Measurements from ENCODE around the gene PRR29.
"Not testable (repeated sequence)": the region's sequence is repeated elsewhere in the genome, so short reads cannot be mapped to it uniquely, and the experiment has no call there.

The PRR29 gene

DNA sequence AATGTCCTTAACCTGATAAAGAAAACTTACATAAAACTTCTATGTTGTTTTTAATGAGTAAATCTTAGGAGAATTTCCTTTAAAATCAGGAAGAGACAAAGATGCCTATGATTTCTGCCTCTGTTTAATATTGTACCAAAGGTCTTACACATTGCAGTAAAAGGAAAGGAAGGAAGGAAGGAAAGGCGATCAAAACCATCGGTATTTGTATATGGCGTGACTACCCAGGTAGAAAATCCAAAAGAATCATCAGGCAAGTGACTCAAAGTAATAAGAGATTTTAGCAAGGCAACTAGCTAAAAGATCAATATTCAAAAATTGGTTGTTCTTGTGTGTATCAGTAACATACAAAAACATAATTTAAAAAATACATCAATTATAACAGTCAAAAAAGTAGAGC is 18.8 kb downstream of the PRR29 start:
- DNase-seq: no peak

DNA sequence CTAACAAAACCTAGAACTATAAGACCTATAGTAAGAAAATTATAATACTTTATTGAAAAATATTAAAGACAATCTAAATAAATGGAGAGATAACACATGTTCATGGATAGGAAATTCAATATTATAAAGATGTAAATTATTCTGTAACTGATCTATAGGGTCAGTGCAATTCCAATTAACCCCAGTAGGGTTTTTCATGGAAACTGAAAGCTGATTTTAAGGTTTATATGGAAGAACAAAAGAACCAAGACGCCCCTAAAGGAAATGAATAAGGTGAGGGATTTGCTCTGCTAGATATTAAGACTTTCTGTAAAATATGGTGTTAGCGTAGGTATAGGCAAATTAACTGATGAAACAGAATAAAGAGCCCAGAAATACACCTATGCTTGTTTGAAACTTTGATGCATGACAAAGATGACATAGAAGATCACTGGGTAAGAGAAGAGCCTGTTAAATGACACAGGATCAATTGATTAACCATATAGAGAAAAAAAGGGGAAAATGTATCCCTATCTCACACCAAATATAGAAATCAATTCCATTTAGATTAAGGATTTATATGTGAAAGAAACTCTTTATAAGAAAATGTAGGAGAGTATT is 19.3 kb downstream of the PRR29 start:
- DNase-seq: no peak

DNA sequence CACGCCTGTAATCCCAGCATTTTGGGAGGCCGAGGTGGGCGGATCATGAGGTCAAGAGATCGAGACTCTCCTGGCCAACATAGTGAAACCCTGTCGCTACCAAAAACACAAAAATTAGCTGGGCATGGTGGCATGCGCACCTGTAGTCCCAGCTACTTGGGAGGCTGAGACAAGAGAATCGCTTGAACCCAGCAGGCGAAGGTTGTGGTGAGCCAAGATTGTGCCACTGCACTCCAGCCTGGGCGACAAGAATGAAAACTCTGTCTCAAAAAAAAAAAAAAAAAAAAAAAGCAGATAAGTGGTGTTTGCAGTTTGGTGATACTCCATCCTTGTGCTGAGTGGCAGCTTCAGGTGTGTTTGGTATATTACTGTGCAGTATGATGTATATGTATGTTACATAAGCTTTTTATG is 21.4 kb downstream of the PRR29 start:
- not testable (repeated sequence) for DNase-seq

DNA sequence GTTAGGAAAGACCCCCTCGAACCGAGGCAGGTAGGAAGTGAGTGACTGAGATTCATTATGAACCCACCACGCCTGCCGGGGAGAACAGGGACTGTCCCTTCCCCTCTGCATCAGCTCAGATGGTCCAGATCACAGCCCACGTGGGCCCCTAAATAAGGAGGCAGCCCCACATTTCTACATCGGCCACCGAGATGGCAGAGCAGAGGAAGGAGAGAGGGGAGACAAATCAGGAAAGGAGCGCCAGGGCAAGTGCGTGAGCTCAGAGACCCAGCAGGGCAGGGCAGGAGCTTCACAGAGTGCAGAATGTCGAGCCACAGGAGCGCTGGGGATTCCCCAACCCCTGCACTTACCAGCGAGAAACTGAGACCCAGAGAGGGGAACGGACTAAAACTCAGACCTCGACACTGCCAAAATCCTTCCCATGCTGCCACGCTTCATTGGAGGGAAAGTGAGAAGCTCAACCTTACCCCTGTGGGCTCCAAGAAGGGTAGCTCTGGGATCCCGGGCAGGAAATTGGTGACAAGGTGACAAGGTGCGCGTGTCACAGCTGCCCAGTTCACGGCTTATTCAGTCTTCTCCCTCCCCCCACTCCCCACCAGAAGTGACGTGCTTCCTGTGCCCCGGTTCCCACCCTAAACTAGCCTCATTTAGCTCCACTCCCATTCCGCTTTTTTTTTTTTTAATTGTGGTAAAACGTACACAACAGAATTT is 22.1 kb downstream of the PRR29 start, which contains the start of gene ICAM2:
Gene ICAM2, minus strand, starts transcription at position 578 of the 711 bp plus-strand sequence. CDS start 13,942 bp downstream, outside the sequence.
- peak; percentile 36 for DNase-seq

DNA sequence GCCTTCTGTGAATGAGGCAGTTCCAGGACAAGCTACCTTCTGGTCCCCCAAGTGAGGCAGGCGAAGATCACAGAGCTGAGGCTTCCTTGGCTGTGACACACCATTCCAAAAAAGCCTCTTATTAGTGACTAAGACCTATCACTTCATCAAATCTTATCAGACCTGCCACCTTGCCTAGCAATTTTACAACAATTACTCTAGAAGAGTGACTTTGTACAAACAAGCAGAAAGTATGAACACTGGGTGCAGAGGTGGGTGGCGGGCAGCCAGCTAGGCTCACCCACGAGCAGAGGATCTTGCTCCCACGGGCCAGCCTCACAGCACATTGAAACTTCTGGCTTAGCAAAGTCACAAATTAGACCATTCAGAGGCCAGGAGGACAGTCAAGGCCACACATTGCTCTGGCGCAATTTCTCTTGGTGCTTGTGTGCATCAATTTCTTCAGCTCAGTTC is 24.5 kb downstream of the PRR29 start:
- DNase-seq: no peak

DNA sequence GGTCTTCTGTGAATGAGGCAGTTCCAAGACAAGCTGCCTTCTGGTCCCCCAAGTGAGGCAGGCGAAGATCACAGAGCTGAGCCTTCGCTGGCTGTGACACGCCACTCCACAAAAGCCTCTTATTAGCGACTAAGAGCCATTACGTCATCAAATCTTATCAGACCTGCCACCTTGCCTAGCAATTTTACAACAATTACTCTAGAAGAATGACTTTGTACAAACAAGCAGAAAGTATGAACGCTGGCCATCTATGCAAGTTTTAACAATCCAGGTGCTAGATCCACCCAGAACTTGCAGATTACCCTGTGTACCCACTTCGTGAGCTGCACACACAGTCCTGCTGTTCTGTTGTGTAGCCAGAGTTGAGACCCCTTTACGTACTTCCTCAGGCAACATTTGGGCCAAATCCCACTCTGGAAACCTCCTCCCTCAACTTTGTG is 26.1 kb downstream of the PRR29 start:
- no peak for DNase-seq

DNA sequence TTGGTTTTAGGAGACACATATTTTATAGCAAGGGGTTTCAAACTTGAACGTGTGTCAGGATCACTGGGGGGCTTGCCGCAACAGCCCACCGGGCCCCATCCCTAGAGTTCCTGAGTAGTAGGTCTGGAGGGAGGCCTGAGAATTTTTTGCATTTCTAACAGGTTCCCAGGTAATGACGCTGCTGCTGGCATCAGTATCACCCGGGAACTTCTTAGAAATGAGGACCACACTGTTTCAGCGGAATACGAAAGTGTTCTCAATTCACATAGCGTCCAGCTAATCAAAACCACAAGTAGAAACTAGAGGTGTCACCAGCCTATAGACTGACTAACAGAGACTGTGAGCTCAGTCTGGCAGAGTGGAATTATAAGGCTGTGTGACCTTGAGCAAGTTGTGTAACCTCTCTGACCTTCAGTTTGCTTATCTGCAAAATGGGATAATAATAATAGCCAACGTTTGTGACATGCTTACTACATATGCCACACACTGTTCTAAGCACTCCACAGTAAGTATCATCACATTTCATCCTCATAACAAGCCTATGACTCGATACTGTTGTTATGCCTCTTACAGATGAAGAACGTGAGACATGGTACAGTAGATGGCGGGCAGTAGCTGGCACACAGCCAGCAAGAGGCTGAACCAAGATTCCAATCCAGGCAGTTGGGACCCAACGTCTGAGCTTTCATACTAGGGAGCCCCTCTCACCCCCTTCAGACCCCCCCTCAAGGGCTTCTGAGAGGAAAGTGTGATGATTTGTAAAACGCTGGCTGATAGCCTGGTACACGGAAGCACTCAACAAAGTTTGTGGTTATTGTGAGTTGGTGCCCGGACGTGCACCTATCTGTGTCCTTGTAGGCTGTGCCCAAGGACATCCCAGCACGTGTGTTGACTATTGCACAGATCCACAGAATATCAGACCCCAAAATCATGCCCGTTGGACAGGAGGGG is 26.9 kb downstream of the PRR29 start:
- no peak for DNase-seq

DNA sequence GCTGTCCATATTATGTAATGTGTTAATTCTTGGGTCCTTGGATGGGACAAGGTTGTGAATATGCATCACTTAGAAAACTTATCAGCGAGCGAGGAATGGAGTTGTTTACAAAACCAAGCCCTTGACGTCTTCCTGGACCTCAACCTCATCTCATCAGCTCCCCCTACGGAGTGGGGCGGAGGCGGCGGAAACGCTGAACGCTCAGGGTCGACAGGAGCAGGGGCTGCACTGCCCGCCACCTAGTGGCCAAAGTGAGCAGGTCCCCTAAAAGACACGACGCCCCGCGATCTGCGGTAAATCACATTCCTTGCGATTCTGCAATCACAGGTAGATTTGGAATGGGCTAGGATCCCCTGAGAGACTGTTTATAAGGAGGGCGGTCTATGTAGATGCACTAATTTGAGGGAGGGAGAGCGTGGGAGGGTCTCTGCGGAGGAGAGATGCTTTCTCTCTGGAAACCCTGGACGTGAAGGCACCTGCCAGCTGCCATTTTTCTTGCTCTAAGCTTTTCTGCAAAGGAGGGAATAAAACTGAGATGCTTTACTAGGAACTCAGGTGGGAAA is 27.7 kb downstream of the PRR29 start:
- DNase-seq: peak; percentile 71

DNA sequence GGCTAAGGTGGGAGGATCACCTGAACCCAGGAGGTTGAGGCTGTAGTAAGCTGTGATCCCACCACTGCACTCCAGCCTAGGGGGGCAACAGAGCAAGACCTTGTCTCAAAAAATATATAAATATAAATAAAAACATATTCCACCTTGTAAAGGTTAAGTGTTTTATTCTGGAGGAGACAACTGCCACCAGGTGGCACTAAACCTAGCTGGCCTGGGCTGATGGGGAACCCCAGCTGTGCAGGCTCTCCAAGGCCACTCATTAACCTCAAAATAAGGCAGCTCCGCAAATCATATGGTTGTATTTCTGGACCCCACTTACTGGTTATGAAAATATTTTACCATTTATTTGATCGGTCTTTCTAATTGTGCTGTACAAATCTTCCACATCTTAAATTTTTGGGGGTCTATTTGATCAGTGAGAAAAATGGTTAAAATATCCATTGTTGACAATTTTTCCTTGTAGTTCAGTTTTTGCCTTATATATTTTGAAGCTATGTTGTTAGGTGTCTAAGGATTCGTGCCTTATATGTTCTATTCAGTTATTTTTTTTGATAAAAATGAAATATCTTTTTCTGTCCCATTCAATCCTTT is 30.8 kb downstream of the PRR29 start:
- peak; percentile 53 for DNase-seq

DNA sequence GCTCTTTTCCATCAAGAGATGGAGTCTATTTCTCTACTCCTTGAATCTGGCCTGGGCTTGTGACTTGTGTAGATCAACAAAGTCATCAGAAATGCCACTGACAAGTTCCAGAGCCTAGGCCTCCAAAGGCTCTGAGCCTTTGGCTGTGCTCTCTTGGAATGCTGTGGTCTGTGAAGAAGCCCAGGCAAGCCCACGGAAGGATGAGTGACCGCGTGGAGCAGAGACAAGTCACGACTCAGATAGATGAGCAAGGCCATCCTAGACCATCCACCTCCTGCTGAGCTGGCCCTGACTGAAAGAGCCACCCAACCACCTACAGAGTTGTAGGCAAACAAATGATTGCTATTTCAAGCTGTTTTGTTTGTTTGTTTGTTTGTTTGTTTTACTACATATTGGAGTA is 33.9 kb downstream of the PRR29 start:
- no peak for DNase-seq

DNA sequence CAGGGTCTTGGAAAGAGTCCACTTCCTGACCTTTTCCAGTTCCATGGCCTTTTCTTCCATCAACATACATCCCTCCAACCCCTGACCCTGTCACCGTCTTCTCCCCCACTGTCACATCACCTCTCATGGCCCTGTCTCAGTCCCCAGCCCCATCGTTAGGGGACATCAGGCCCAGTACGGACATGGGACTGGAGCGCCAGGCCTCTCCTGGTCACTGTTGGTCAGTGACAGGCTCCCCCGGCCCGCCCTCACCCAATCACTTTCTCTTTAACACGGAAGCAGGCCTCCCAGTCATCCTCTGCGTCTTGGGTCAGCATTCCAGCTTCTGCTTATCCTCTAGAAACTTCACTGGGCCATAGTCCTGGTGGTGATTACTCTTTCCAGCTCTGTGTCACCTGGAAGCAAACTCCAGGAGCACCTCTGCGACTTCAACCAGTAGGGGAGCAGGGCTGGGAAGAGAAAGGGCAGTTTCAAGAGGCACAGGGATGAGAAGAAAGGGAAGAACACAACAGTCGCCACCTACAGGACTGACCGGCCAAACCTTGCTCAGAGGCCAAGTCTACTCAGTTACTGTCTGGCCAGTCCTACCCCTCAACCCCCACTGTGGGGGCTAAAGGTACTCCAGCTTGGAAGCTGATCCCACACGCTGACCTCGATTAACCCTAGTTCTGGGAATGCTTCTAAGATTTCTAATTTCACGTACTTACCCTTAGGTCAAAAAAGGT is 38.2 kb downstream of the PRR29 start:
- no peak for DNase-seq

DNA sequence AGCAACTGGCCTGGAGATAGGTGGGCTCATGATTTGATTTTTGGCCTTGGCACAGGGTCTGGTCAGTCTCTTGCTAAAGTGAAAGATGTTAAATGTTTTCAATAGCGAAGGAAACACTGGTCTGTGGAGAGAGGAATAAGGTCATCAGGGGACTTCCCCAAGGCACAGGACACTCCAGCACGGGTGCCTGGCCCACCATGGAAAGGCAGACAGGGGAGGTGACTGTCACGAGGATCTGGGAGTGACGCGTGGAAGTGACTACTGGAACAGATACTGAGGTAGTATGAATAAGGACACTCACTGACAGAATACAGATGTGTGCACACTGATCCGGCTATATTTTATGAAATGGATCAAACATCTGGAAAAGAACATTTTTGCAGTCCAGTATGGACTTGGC is 39.0 kb downstream of the PRR29 start:
- DNase-seq: no peak

DNA sequence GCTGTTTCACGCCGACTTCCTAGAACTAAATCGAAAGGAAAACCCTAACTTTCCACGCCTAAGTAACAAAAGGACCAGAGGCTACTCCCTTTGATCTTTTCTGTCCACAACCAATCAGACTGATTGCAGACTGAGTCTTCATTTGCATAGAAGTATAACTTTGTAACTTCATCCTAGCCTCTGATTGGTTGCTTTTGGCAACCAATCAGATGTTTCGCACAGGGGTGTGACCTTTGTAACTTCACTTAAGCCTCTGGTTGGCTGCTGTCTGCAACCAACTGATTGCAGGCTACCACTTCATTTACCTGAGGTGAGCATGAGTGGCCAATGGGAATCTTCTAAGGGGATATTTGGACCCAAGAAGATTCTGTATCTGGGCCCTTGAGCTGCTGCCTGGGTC is 39.7 kb downstream of the PRR29 start:
- no peak for DNase-seq

DNA sequence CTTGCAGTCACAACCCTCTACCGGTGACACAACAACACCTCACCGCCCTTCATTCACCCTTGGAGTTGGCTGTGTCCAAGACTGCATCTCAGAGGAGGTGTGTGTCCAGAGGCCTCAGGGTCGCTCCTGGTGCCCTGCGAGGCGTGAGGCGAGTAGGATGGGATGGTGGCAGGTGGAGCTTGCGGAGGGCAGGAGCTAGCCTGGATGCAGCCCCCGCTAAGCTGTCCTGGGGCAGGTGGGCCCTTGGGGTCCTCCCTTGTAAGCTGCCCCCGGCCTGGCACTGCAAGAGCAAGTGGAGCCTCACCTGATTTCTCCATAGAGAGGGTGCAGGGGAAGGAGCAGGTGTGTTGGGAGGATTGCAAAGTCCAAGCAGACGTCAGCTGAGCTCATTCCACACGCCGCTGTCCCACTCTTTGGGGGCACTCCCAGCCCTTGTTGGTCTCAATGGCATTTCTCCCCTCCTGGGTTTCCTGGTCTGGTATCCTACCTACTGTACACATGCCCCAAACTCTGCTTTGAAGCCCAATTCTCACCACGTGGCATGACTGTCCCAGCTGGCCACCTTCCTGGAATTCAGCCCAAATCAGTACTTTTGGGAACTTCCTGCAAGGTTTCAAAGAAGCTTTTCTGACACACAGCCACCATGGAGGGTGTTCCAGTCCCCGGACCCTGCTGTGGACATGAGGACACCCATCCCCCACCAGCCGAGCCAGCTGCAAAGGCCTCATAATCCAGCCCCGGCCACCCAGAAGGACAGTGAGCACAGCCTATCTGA is 40.4 kb downstream of the PRR29 start:
- DNase-seq: no peak

DNA sequence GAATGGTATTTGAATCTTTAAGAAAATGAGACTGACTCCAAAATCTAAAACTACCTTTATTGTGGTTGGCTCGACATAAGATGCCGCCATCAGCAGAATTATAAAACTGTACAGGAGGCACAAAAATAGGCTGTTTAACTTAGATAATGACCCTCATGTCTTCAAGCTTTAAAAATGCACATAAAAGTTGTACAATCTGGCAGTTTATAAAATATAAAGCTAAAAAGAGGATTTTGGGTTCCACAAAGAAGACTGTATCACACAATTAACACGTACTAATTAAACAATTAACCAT is 40.9 kb downstream of the PRR29 start:
- DNase-seq: no peak

DNA sequence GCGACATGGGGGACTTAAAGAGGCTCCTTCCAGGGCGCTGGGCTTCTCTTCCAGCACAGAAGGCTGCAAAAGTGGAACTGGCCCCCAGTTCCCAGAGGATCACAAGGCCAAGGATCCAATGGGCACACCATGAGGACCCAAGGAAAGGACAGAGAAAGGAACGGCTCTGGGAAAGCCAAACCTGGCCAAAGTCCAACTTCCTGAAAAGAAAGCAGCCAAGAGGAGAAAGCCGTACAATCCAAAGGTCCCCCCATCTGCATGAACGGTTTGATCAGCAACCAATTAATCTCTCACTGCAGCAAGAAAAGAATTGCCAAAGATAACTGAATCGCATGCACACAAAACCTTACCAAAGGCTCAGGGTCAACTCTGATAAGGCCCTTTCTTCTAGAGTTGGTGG is 42.1 kb downstream of the PRR29 start:
- no peak for DNase-seq

DNA sequence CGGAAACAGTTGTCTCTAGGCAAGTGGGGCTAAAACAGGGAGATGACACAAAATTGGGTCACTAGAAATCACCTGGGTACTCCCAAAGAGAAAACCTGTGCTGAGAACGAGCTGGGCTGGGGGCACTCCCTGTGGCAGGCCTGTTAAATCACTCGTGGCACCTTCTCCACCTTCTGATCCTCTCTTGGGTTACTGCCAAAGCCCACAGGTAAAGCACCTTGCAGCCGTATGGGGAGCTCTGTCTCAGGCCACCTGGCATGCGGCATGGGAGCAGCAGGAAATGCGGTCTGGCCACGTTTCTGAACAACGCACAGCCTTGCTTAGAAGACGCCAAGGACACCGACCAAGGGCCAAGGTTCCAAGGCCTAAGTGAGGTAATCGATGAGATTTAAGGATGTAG is 43.8 kb downstream of the PRR29 start:
- no peak for DNase-seq

DNA sequence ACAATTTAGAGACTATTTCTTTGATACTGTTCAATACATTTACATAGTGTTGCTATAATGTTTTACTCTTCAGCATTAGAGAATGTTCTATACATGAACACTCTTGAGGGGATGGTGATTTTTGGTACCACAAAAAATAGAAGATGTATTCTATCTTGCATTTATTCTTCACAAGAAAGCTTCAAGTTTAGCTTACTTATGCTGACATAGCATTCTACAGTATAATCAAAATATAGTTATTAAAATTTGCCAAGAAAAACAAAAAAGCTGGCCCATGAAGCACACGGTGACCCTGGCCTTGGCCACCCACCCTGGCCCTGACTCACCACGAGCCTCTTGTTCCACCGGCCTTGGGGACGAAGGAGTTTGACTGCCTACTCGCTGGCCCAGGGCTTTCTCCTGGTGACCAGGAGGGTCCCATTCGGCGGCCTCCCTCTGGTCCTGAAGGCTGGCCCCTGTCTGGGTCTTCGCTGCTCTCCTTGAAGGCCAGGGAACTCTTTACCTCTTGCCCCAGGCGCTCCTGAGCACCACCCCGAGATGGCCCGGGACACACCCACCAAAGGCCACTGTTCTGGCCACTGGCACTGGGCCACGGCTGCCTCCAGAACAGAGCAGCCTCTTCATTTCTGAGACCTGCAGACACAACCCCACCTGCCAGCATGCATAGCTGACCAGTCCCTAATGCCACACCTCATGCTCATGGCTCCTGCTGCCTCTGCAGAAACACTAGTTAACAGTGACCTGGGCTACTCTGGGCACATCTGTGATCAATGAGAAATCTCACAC is 44.7 kb downstream of the PRR29 start:
- DNase-seq: no peak

DNA sequence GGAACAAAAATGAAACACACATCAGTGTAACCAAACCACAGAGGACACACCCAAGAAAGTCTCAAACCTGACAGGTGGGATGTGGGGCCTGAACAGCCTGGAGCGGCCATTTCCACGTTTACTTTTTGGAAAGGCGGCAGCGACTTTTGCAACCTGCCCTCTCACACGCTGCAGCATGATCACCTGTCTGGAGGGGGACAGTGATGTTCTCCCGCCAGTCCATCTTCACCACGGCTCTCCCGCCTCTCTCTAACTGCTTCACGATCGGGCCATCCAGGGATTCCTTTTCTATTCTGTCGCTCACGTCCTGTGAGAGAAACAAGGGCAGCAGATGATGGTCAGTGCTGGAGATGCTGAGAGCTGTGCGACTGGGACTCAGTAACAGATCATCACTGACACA is 47.0 kb downstream of the PRR29 start:
- no peak for DNase-seq

DNA sequence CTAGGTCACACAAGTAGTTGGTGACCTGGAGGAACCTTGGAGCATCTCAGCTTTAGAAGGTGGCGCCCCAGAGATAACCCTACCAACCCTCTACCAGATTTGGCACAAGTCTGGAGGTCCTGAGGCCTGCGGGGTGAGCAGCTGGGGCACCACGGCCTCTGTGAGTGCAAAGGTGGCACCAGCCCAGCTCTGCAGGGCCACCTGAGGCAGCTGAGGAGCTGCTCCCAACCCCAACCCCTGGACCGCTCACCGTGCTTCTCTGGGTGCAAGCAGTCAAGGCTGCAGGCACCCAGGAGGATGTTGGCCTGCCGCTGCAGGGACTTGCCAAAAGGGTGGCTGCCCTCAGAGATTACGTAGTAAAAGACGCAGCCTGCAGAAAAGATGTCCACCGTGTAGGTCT is 50.7 kb downstream of the PRR29 start:
- no peak for DNase-seq

DNA sequence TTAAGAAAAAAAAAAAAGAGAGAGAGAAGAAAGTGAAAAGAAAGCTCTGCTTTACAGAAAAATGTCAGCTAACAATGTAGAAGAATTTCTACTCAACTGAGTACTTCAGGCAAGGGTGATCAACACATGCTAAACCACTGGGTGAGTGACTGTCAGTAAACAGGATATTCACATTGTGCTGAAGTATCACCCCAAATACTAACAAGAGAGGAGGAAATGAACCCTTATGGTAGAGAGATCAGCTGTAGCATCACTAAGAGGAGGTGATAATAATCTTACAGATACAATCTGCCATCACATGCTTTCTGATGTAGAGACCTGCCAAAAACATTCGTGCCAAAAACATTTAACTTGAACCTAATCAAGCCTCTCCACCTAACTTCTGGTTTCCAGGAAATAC is 53.0 kb downstream of the PRR29 start:
- no peak for DNase-seq

Data from right hindlimb (tissue), 1 donor.